Activated CD4-positive, alpha-beta T cell treated with anti-CD3 and anti-CD28 coated beads for 4 hours (primary cell): ENCODE measurements around the gene AGBL1.
"Not testable (repeated sequence)": the region's sequence is repeated elsewhere in the genome, so short reads cannot be mapped to it uniquely, and the experiment has no call there.

Experiments
- DNase-seq, 2 donors: peaks; one replicate each; pipeline ENCODE4 v3.0.0-alpha.2; 2020

AGBL1 gene

GRCh38 chr15:87031540-87032230 is 952.0 kb downstream of the AGBL1 start:
- DNase-seq = no peak

- DNase-seq = no peak
These were observed 952.6 kb downstream of the AGBL1 start for GRCh38 chr15:87032295-87032694.

GRCh38 chr15:87033056-87033455 is 953.4 kb downstream of the AGBL1 start:
- no peak for DNase-seq

GRCh38 chr15:87034886-87035285 is 955.2 kb downstream of the AGBL1 start:
- DNase-seq = no peak

- no peak for DNase-seq
These were observed 958.7 kb downstream of the AGBL1 start for GRCh38 chr15:87038404-87038803.

GRCh38 chr15:87042619-87043018 is 962.9 kb downstream of the AGBL1 start:
- not testable (repeated sequence) for DNase-seq

- DNase-seq = no peak
These were observed 966.1 kb downstream of the AGBL1 start for GRCh38 chr15:87045746-87046145.

GRCh38 chr15:87047203-87047965 is 967.7 kb downstream of the AGBL1 start:
- no peak for DNase-seq
